NB4 (cell line): ENCODE data around the gene WIF1.

Experiments used
- MAX ChIP-seq: IDR thresholded peaks from 2 replicates; pipeline ENCODE4 v1.6.1; 2011; ENCODE audit warnings: low read depth, low read length
- TF ChIP-seq, protein P1 (sequence below): IDR thresholded peaks from one replicate; pipeline ENCODE4 v1.5.1; 2012; ENCODE audit warnings: low read depth, low read length

DNA sequence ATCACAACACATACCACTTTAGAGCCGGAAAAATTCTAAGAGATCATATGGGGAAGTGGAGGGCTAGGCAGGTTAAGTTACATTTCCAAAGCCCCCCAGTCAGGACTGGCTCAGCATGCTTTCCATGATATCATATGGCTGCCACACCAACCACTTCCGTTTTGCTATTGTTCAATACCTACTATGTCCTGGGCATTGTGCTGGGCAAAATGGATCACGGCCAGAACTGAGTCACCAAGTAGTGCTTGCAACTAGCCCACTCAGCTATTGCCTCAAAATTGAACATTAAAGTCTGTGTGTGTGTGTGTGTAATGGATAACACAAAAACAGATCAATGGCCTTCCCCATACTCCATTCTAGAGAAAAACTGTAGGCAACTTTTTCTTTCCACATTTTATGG, 22.7 kb downstream of the WIF1 start:
- TF ChIP-seq, protein P1, sequence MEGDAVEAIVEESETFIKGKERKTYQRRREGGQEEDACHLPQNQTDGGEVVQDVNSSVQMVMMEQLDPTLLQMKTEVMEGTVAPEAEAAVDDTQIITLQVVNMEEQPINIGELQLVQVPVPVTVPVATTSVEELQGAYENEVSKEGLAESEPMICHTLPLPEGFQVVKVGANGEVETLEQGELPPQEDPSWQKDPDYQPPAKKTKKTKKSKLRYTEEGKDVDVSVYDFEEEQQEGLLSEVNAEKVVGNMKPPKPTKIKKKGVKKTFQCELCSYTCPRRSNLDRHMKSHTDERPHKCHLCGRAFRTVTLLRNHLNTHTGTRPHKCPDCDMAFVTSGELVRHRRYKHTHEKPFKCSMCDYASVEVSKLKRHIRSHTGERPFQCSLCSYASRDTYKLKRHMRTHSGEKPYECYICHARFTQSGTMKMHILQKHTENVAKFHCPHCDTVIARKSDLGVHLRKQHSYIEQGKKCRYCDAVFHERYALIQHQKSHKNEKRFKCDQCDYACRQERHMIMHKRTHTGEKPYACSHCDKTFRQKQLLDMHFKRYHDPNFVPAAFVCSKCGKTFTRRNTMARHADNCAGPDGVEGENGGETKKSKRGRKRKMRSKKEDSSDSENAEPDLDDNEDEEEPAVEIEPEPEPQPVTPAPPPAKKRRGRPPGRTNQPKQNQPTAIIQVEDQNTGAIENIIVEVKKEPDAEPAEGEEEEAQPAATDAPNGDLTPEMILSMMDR: no peak
- no peak for TF ChIP-seq MAX
